GM10847 (cell line): ENCODE data around the gene IFT20.

ENCODE experiments used
- POLR2A ChIP-seq: IDR thresholded peaks from 2 replicates; pipeline ENCODE4 v1.6.1; 2011; ENCODE audit not compliant: insufficient read length; ENCODE audit errors: extremely low read depth

The IFT20 gene

GRCh38 chr17:28315846-28316705 is 19.2 kb downstream of the IFT20 start:
- TF ChIP-seq POLR2A: no peak

DNA sequence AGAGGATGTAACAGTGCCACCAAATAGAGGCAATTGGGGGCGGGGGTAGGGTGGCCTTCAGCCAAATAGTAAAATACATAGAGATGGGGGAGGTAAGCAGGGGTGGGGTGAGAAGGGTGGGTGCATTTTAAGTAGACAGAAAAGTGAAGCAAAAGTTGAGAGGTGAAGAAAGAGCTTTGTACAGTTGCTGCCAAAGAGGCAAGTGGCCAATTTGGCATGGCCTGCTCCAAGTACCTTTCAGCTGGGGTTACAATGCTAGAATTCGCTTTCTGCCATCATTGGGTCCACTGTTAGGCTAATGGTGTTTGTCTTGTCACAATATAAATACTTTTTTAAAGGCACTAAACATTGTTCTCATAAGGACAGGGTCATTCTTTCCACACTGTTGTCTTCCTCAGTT is 21.4 kb downstream of the IFT20 start:
- no peak for TF ChIP-seq POLR2A

DNA sequence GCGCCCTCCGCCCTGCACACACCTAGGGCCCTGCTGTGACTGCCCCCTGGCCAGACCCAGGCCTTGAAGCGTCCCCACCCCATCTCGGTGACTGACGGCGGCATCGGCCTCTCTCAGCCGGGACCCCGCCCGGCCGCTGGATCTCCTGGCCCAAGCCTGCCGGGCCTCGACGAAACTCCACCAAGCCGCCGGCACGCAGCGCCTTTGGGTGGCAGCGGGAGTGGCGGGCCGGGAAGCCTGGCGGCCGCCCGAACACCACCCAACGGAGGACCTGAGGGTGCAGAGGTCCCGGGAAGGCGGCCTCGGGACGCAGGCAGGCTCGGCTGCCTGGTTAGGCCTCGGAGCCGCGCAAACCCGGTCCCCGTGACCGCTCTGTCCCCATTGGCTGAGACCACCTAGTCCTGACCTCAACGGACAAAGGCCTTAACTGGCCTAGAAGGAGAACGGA is 28.3 kb downstream of the IFT20 start:
- TF ChIP-seq POLR2A: no peak

- TF ChIP-seq POLR2A: no peak
Observed at GRCh38 chr17:28298449-28298848, 36.8 kb downstream of the IFT20 start.

GRCh38 chr17:28295677-28296578 is 39.3 kb downstream of the IFT20 start:
- TF ChIP-seq POLR2A: no peak

- TF ChIP-seq POLR2A: no peak
Observed at GRCh38 chr17:28293994-28294393, 41.3 kb downstream of the IFT20 start.

DNA sequence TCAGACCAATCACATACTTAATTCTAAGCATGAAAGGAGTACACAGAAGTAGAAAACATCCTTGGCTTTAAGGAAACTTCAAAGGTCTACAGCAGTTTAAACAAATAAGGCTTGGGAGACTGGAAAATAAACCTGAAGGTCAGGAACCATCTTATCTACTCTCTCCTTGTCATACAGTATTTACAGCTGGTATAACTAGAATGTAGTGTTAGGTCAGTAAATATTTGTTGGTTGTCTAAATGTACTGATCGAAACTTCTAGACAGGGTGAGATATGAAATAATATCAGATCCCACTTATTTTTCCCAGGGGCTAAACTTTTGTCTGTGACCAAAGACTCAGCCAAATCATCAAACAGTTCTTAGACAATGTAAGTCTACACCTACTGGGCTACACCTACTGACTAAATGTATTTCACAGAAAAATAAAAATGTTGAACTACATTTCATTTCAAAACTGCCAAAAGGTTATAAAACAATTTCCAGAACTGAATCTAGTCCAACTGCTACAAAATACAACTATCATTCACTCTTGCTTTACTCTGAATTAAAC is 43.4 kb downstream of the IFT20 start:
- TF ChIP-seq POLR2A: no peak

- no peak for TF ChIP-seq POLR2A
Observed at GRCh38 chr17:28290703-28291102, 44.6 kb downstream of the IFT20 start.

DNA sequence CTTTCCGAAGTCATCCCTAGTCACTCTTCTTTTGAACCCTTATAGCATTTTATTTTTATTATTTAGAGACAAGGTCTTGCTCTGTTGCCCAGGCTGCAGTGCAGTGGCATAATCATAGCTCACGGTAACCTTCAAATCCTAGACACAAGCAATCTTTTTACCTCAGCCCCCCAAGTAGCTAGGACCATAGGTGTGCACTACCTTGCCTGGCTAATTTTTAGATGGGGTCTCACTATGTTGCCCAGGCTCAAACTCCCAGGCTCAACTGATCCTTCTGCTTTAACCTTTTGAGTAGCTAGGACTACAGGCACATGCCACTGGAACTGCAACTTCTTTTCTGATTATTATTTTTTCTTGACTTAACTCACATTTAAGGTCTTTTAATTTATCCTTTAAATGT is 49.3 kb downstream of the IFT20 start:
- TF ChIP-seq POLR2A: no peak

- no peak for TF ChIP-seq POLR2A
Observed at GRCh38 chr17:28282596-28282995, 52.7 kb downstream of the IFT20 start.

DNA sequence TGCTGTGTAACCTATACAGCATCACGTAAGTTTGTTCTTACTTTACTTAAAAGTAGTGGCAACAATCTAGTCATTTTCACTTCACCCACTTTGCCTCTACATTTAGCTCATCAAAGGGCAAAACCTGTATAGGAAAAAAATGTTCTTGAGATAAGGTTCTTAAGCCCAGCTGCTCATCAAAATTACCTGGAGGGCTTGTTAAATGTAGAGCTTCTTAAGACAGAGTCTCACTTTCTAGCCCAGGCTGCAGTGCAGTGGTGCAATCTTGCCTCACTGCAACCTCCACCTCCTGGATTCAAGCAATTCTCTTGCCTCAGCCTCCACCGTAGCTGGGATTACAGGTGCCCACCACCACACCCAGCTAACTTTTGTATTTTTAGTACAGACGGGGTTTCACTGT is 54.4 kb downstream of the IFT20 start:
- TF ChIP-seq POLR2A: no peak

DNA sequence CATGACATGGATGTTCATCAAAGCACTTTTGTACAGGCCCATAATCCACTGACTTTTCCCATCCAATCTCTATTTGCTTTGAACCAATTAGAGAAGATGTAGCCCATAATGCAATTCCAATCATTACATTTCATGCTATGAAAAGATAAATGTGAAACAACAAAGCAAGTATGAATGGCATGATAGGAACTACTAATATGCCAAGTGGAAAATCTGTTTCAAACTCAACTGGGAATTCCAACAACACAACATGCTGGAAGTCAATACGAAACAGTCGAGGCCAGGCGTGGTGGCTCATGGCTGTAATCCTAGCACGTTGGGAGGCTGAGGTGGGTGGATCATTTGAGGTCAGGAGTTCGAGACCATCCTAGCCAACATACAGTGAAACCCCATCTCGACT is 55.9 kb downstream of the IFT20 start:
- TF ChIP-seq POLR2A: no peak
